Peyer's patch (tissue), 4 donors: ENCODE measurements around the gene ZBTB20.

Source experiments
- CTCF ChIP-seq, 6 experiments: fragments of 450-650 bp in 4 of 6; fragments of 200-600 bp in 2 of 6; sonication (generic) in 1 of 6; IDR thresholded peaks; one replicate each; pipeline ENCODE4 v1.5.1; 2017 to 2019; ENCODE audit warnings: antibody characterized with exemption in 6 of 6, mild to moderate bottlenecking in 3 of 6, moderate library complexity in 1 of 6
- POLR2A ChIP-seq, 2 donors: fragments of 450-650 bp; IDR thresholded peaks; one replicate each; pipeline ENCODE4 v1.5.1; 2017; ENCODE audit warnings: antibody characterized with exemption in 2 of 2, mild to moderate bottlenecking in 2 of 2, moderate library complexity in 2 of 2

GRCh38 chr3:114406922-114407321, 740.2 kb downstream of the ZBTB20 start:
- TF ChIP-seq POLR2A (IDR thresholded peaks at IDR 0.05) (no peak), CTCF (IDR thresholded peaks at IDR 0.05) (no peak)
